ENCODE results near the gene TMEM255A. TPM values are rescaled to one million over a fixed set of nuclear protein-coding genes. Genes with fewer than 3 reads are reported as not detected.

Gene TMEM255A
- polyA plus RNA-seq, 1 of the 3 experiments (the other 2 are of a cell fraction) = 0.08 TPM

- peak; percentile 61 for TF ChIP-seq CTCF (IDR thresholded peaks at IDR 0.05)
- no peak for TF ChIP-seq JUND (IDR thresholded peaks at IDR 0.05)
- peak; percentile 28; the same call in 1 of the 2 replicates for TF ChIP-seq SMC3 (IDR thresholded peaks at IDR 0.05; ENCODE audit: low read depth, low read length)
- TF ChIP-seq NRF1 (IDR thresholded peaks at IDR 0.05; ENCODE audit: low read depth, low read length) = no peak
- no peak for TF ChIP-seq YY1 (IDR thresholded peaks at IDR 0.05; ENCODE audit: low read depth)
- peak; percentile 88 for TF ChIP-seq MAX (IDR thresholded peaks at IDR 0.05; ENCODE audit: low read depth)
- no peak for TF ChIP-seq SIN3A (IDR thresholded peaks at IDR 0.05; ENCODE audit: borderline replicate concordance, low read depth, low read length)
Observed at GRCh38 chrX:120250522-120251271, 60.6 kb downstream of the TMEM255A start, which contains the start of gene ZBTB33 (continued).

GRCh38 chrX:120244735-120245498 lies 66.3 kb downstream of the TMEM255A start:
- Histone ChIP-seq H3K4me2 (peak overlapping the region; percentile 82), H3K79me2 (ENCODE audit: insufficient read depth) (no peaks in the 10 kb centered on the region; the same call in 1 of the 2 replicates), H4K20me1 (ENCODE audit: insufficient read depth) (no peaks in the 10 kb centered on the region), H3K4me1 (ENCODE audit: control insufficient read depth in 1 of 2, insufficient read depth in 2 of 2, low read depth in 1 of 2, low read length in 1 of 2) (peaks cover 0 to 3% of the 10 kb centered on the region in 2 experiments; a peak in 2 of 4 replicates), H2AFZ (ENCODE audit: low read depth) (peak overlapping the region; percentile 79), H3K27ac (ENCODE audit: low read depth in 2 of 2, low read length in 1 of 2) (peak overlapping the region; percentile 67 to 69), H3F3A (replicated peaks; ENCODE audit: insufficient read depth) (no peaks in the 10 kb centered on the region), H3K4me3 (ENCODE audit: low read depth in 2 of 2, low read length in 1 of 2) (peak overlapping the region; percentile 72 to 73), H3K9me2 (no peaks in the 10 kb centered on the region), H3K9me3 (no peaks in the 10 kb centered on the region), H3K9ac (peak overlapping the region; percentile 58), H3K27me3 (ENCODE audit: insufficient read depth) (no peaks in the 10 kb centered on the region; the same call in 1 of the 2 replicates), H3K36me3 (replicated peaks in 1 of 2; ENCODE audit: control insufficient read depth in 1 of 2, insufficient read depth in 2 of 2, low read length in 1 of 2) (no peaks in the 10 kb centered on the region)
- WGBS (ENCODE audit: low lambda C conversion rate) = 9% methylated on average over 31 of the region's 43 CpGs
- POLR2A ChIA-PET = no interaction called here
- DNase-seq = peak; percentile 54
- CTCF ChIA-PET = interaction anchor here (1.0 kb wide), 1 partner anchor 31 kb away, joined by 3 read pairs; no protein-coding TSS in a partner anchor
- TF ChIP-seq POLR2AphosphoS5 (IDR thresholded peaks at IDR 0.05; ENCODE audit: low read depth, low read length) (no peak), TAF1 (IDR thresholded peaks at IDR 0.05; ENCODE audit: borderline replicate concordance, low read depth, low read length) (peak; percentile 55; the same call in 1 of the 2 replicates), RAD21 (IDR thresholded peaks at IDR 0.05; ENCODE audit: low read length) (no peak), YY1 (IDR thresholded peaks at IDR 0.05; ENCODE audit: low read depth) (no peak; the same call in 1 of the 2 replicates), IRF3 (IDR thresholded peaks at IDR 0.05; ENCODE audit: low read depth, low read length) (no peak), TEAD4 (IDR thresholded peaks at IDR 0.05; ENCODE audit: borderline replicate concordance, insufficient read depth) (no peak), NRF1 (IDR thresholded peaks at IDR 0.05; ENCODE audit: low read depth, low read length) (0 out of 2 replicates have a peak, but pooled peaks have one; percentile 12), MAX (IDR thresholded peaks at IDR 0.05; ENCODE audit: low read depth) (peak; percentile 68), FOXM1 (IDR thresholded peaks at IDR 0.05; ENCODE audit: low read depth) (no peak), TCF12 (IDR thresholded peaks at IDR 0.05) (no peak), RCOR1 (IDR thresholded peaks at IDR 0.05; ENCODE audit: low read length) (no peak), FOXJ3 (CRISPR knock-in tag; IDR thresholded peaks at IDR 0.05) (peak; percentile 60; the same call in 1 of the 2 replicates), SIN3A (IDR thresholded peaks at IDR 0.05; ENCODE audit: borderline replicate concordance, low read depth, low read length) (peak; percentile 46; the same call in 1 of the 2 replicates), CHD2 (IDR thresholded peaks at IDR 0.05; ENCODE audit: low read length, partially characterized antibody) (peak; percentile 51), ELF1 (IDR thresholded peaks at IDR 0.05) (0 out of 2 replicates have a peak, but pooled peaks have one; percentile 25)
- TF ChIP-seq, protein P1, sequence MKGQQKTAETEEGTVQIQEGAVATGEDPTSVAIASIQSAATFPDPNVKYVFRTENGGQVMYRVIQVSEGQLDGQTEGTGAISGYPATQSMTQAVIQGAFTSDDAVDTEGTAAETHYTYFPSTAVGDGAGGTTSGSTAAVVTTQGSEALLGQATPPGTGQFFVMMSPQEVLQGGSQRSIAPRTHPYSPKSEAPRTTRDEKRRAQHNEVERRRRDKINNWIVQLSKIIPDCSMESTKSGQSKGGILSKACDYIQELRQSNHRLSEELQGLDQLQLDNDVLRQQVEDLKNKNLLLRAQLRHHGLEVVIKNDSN (IDR thresholded peaks at IDR 0.05; ENCODE audit: borderline replicate concordance, low read depth) = no peak; the same call in 1 of the 2 replicates
- TF ChIP-seq, protein P2, sequence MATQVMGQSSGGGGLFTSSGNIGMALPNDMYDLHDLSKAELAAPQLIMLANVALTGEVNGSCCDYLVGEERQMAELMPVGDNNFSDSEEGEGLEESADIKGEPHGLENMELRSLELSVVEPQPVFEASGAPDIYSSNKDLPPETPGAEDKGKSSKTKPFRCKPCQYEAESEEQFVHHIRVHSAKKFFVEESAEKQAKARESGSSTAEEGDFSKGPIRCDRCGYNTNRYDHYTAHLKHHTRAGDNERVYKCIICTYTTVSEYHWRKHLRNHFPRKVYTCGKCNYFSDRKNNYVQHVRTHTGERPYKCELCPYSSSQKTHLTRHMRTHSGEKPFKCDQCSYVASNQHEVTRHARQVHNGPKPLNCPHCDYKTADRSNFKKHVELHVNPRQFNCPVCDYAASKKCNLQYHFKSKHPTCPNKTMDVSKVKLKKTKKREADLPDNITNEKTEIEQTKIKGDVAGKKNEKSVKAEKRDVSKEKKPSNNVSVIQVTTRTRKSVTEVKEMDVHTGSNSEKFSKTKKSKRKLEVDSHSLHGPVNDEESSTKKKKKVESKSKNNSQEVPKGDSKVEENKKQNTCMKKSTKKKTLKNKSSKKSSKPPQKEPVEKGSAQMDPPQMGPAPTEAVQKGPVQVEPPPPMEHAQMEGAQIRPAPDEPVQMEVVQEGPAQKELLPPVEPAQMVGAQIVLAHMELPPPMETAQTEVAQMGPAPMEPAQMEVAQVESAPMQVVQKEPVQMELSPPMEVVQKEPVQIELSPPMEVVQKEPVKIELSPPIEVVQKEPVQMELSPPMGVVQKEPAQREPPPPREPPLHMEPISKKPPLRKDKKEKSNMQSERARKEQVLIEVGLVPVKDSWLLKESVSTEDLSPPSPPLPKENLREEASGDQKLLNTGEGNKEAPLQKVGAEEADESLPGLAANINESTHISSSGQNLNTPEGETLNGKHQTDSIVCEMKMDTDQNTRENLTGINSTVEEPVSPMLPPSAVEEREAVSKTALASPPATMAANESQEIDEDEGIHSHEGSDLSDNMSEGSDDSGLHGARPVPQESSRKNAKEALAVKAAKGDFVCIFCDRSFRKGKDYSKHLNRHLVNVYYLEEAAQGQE (IDR thresholded peaks at IDR 0.05; ENCODE audit: low read depth, low read length) = 0 out of 2 replicates have a peak, but pooled peaks have one; percentile 50
